ENCODE measurements around the gene SHMT1.
"Not testable (repeated sequence)": the region's sequence is repeated elsewhere in the genome, so short reads cannot be mapped to it uniquely, and the experiment has no call there.

DNA sequence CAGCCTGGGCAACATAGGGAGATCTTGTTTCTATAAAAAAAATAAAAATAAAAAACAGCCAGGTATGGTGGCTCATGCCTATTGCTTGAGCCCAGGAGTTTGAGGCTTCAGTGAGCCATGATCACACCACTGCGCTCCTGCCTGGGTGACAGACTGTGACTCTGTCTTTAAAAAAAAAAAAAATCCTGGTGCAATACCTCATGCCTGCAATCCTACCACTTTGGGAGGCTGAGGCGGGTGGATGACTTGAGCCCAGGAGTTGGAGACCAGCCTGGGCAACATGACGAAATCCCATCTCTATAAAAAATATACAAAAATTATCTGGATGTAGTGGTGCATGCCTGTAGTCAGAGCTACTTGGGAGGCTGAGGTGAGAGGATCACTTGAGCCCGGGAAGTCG, 15.3 kb upstream of the SHMT1 start:
- not testable (repeated sequence) for TF ChIP-seq POLR2A (IDR thresholded peaks at IDR 0.05)
- TF ChIP-seq, protein P1, sequence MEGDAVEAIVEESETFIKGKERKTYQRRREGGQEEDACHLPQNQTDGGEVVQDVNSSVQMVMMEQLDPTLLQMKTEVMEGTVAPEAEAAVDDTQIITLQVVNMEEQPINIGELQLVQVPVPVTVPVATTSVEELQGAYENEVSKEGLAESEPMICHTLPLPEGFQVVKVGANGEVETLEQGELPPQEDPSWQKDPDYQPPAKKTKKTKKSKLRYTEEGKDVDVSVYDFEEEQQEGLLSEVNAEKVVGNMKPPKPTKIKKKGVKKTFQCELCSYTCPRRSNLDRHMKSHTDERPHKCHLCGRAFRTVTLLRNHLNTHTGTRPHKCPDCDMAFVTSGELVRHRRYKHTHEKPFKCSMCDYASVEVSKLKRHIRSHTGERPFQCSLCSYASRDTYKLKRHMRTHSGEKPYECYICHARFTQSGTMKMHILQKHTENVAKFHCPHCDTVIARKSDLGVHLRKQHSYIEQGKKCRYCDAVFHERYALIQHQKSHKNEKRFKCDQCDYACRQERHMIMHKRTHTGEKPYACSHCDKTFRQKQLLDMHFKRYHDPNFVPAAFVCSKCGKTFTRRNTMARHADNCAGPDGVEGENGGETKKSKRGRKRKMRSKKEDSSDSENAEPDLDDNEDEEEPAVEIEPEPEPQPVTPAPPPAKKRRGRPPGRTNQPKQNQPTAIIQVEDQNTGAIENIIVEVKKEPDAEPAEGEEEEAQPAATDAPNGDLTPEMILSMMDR (IDR thresholded peaks at IDR 0.05): not testable (repeated sequence)
